ENCODE measurements around the gene RCN1.

DNA sequence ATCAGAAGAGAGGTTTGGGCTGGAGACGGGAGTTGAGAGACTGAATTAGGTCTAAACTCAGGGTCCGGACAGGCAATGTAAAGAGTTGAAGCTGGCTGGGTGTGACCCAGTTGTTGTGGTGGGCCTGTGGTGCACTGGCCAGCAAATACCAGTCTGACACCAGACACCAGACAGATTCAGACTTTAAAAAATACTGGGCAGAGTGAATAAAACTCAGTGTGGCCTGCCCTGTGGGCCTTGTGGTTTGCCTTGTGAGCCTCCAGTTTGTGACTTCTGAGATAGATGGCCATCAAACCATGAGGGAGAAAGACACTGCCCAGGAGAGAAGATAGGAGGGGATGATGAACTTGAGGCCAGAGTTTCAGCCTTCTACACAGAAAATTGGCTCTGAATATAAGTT is 25.8 kb downstream of the RCN1 start:
- no peak for TF ChIP-seq POLR2AphosphoS5 (IDR thresholded peaks at IDR 0.05)
- TF ChIP-seq, protein P1, sequence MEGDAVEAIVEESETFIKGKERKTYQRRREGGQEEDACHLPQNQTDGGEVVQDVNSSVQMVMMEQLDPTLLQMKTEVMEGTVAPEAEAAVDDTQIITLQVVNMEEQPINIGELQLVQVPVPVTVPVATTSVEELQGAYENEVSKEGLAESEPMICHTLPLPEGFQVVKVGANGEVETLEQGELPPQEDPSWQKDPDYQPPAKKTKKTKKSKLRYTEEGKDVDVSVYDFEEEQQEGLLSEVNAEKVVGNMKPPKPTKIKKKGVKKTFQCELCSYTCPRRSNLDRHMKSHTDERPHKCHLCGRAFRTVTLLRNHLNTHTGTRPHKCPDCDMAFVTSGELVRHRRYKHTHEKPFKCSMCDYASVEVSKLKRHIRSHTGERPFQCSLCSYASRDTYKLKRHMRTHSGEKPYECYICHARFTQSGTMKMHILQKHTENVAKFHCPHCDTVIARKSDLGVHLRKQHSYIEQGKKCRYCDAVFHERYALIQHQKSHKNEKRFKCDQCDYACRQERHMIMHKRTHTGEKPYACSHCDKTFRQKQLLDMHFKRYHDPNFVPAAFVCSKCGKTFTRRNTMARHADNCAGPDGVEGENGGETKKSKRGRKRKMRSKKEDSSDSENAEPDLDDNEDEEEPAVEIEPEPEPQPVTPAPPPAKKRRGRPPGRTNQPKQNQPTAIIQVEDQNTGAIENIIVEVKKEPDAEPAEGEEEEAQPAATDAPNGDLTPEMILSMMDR (IDR thresholded peaks at IDR 0.05), result no peak
- TF ChIP-seq POLR2A (IDR thresholded peaks at IDR 0.05), result no peak

All from breast epithelium (tissue), 3 donors.